ENCODE data around the gene SRR.

GRCh38 chr17:2319051-2319450 lies 15.3 kb downstream of the SRR start:
- TF ChIP-seq CTCF (conservative IDR thresholded peaks at IDR 0.05) (no peak), ZFX (IDR thresholded peaks at IDR 0.05) (no peak)
